Gastroesophageal sphincter (tissue), 3 donors: Measurements from ENCODE around the gene DOCK2.

Source experiments
- EP300 ChIP-seq: sonication (generic); formaldehyde crosslinking; IDR thresholded peaks from one replicate; pipeline ENCODE4 v1.6.1; 2017; ENCODE audit warnings: antibody characterized with exemption, mild to moderate bottlenecking
- POLR2A ChIP-seq, 2 donors: fragments of 450-650 bp; IDR thresholded peaks; one replicate each; pipeline ENCODE4 v1.6.1; 2017; ENCODE audit warnings: antibody characterized with exemption in 2 of 2, mild to moderate bottlenecking in 2 of 2, moderate library complexity in 1 of 2
- TF ChIP-seq, protein P1 (sequence below), 4 experiments: fragments of 200-600 bp in 2 of 4; fragments of 450-650 bp in 2 of 4; sonication (generic) in 1 of 4; IDR thresholded peaks; one replicate each; pipeline ENCODE4 v1.5.1; 2017 to 2019; ENCODE audit warnings: antibody characterized with exemption in 4 of 4, mild to moderate bottlenecking in 2 of 4, moderate library complexity in 2 of 4

- TF ChIP-seq, protein P1, sequence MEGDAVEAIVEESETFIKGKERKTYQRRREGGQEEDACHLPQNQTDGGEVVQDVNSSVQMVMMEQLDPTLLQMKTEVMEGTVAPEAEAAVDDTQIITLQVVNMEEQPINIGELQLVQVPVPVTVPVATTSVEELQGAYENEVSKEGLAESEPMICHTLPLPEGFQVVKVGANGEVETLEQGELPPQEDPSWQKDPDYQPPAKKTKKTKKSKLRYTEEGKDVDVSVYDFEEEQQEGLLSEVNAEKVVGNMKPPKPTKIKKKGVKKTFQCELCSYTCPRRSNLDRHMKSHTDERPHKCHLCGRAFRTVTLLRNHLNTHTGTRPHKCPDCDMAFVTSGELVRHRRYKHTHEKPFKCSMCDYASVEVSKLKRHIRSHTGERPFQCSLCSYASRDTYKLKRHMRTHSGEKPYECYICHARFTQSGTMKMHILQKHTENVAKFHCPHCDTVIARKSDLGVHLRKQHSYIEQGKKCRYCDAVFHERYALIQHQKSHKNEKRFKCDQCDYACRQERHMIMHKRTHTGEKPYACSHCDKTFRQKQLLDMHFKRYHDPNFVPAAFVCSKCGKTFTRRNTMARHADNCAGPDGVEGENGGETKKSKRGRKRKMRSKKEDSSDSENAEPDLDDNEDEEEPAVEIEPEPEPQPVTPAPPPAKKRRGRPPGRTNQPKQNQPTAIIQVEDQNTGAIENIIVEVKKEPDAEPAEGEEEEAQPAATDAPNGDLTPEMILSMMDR (IDR thresholded peaks at IDR 0.05): no peak
- TF ChIP-seq EP300 (no peak), POLR2A (IDR thresholded peaks at IDR 0.05) (no peak)
Observed at GRCh38 chr5:169789417-169789940, 152.4 kb downstream of the DOCK2 start.
